Measurements from ENCODE around the gene CRLF2.
"Not testable (repeated sequence)": the region's sequence is repeated elsewhere in the genome, so short reads cannot be mapped to it uniquely, and the experiment has no call there.

DNA sequence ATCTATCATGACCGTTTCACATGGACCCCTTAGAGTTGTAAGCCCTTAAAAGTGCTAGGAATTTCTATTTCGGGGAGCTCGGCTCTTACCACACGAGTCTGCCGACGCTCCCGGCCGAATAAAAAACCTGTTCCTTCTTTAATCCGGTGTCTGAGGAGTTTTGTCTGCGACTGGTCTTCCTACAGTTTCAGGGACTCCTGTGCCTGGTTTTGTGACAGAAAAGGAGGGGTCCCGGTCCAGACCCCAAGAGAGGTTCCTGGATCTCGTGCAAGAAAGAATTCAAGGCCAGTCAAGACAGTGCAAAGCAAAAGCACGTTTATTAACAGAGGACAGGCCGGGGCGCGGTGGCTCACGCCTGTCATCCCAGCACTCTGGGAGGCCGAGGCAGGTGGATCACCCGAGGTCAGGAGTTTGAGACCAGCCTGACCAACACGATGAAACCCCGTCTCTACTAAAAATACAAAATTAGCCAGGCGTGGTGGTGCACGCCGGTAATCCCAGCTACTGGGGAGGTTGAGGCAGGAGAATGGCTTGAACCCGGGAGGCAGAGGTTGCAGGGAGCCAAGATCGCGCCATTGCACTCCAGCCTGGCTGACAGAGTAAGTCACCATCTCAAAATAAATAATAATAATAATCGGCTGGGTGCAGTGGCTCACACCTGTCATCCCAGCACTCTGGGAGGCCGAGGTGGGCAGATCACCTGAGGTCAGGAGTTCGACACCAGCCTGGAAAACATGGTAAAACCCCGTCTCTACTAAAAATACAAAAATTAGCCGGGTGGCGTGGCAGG is 35.7 kb downstream of the CRLF2 start:
- TF ChIP-seq, protein P1, sequence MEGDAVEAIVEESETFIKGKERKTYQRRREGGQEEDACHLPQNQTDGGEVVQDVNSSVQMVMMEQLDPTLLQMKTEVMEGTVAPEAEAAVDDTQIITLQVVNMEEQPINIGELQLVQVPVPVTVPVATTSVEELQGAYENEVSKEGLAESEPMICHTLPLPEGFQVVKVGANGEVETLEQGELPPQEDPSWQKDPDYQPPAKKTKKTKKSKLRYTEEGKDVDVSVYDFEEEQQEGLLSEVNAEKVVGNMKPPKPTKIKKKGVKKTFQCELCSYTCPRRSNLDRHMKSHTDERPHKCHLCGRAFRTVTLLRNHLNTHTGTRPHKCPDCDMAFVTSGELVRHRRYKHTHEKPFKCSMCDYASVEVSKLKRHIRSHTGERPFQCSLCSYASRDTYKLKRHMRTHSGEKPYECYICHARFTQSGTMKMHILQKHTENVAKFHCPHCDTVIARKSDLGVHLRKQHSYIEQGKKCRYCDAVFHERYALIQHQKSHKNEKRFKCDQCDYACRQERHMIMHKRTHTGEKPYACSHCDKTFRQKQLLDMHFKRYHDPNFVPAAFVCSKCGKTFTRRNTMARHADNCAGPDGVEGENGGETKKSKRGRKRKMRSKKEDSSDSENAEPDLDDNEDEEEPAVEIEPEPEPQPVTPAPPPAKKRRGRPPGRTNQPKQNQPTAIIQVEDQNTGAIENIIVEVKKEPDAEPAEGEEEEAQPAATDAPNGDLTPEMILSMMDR (IDR thresholded peaks at IDR 0.05; ENCODE audit: low read length) = not testable (repeated sequence)
- not testable (repeated sequence) for TF ChIP-seq EZH2 (IDR thresholded peaks at IDR 0.05; ENCODE audit: borderline replicate concordance, low read length)

Measured in OCI-LY1 (cell line).